ENCODE measurements around the gene ACAA1.

DNA sequence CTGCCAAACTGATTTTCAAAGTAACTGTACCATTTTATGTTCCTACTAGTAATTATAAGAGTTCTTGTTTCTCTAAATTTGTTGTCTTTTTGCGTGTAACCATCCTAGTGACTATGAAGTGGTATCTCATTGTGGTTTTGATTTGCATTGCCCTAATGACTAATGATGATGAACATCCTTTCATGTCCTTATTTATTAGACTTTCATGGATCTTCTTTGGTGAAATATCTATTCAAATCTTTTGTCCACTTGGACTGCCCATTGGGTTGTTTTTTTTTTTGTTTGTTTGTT is 32.0 kb upstream of the ACAA1 start:
- TF ChIP-seq CTCF (conservative IDR thresholded peaks at IDR 0.05; ENCODE audit: low read depth, low read length) (no peak), EZH2 (IDR thresholded peaks at IDR 0.05; ENCODE audit: borderline replicate concordance, low read depth, low read length, poor library complexity, severe bottlenecking) (no peak)

Data from A673 (cell line).